ENCODE data around the gene PSMD2.

DNA sequence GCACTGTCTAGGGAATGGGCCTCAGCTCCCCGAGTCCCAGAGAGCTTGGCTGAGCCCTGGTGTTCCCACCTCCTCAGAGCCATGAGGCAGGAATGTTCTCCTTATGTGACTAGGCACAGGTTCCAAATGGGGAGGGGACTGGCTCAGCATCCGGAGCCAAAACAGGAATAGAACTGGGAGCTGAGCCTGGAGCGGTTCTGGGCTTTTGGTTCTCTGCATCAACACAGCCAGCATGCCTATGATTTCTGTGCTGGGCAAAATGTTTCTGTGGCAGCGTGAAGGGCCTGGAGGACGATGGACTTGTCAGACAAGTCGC, 38.3 kb downstream of the PSMD2 start, which contains the start of gene FAM131A:
- TF ChIP-seq POLR2AphosphoS5 (IDR thresholded peaks at IDR 0.05; ENCODE audit: low read depth, low read length) (no peak), POLR2A (IDR thresholded peaks at IDR 0.05; ENCODE audit: low read depth, low read length) (no peak), TAF1 (IDR thresholded peaks at IDR 0.05; ENCODE audit: borderline replicate concordance, low read depth, low read length) (no peak)

Data from GM12892 (cell line).